ENCODE data around the gene PIWIL1.

PIWIL1 gene

GRCh38 chr12:130336723-130337487 lies 782 bp upstream of the PIWIL1 start:
- Histone ChIP-seq H3K27ac (ENCODE audit: low read length) (no peak overlapping the region), H3K4me1 (ENCODE audit: control insufficient read depth, insufficient read depth, low read length) (no peaks in the 10 kb centered on the region), H3K36me3 (ENCODE audit: control insufficient read depth in 2 of 2, insufficient read depth in 2 of 2, low read length in 2 of 2) (no peaks in the 10 kb centered on the region), H3K27me3 (ENCODE audit: control insufficient read depth in 1 of 2, insufficient read depth in 2 of 2, low read length in 2 of 2) (peaks cover 22 to 24% of the 10 kb centered on the region in 2 donors), H3K9ac (ENCODE audit: low read length in 2 of 2) (no peak overlapping the region), H3K4me3 (ENCODE audit: low read length in 2 of 2) (no peak overlapping the region), H3K9me3 (ENCODE audit: control insufficient read depth in 2 of 2, low read length in 2 of 2) (no peaks in the 10 kb centered on the region)

- Histone ChIP-seq H3K9ac (ENCODE audit: low read length in 2 of 2) (no peak overlapping the region), H3K36me3 (ENCODE audit: control insufficient read depth in 2 of 2, insufficient read depth in 2 of 2, low read length in 2 of 2) (no peaks in the 10 kb centered on the region), H3K9me3 (ENCODE audit: control insufficient read depth in 2 of 2, low read length in 2 of 2) (no peaks in the 10 kb centered on the region), H3K4me3 (ENCODE audit: low read length in 2 of 2) (no peak overlapping the region), H3K27ac (ENCODE audit: low read length) (no peak overlapping the region), H3K27me3 (ENCODE audit: control insufficient read depth in 1 of 2, insufficient read depth in 2 of 2, low read length in 2 of 2) (peaks cover 22% of the 10 kb centered on the region in 2 donors), H3K4me1 (ENCODE audit: control insufficient read depth, insufficient read depth, low read length) (no peaks in the 10 kb centered on the region)
Measured at GRCh38 chr12:130338794-130339601, 1.3 kb downstream of the PIWIL1 start.

- no peak overlapping the region for H3K9ac ChIP-seq (ENCODE audit: low read length in 2 of 2)
- H3K9me3 ChIP-seq (ENCODE audit: control insufficient read depth in 2 of 2, low read length in 2 of 2): no peaks in the 10 kb centered on the region
- no peak overlapping the region for H3K4me3 ChIP-seq (ENCODE audit: low read length in 2 of 2)
- no peaks in the 10 kb centered on the region for H3K4me1 ChIP-seq (ENCODE audit: control insufficient read depth, insufficient read depth, low read length)
- peaks cover 18% of the 10 kb centered on the region in 2 donors for H3K27me3 ChIP-seq (ENCODE audit: control insufficient read depth in 1 of 2, insufficient read depth in 2 of 2, low read length in 2 of 2)
- no peak overlapping the region for H3K27ac ChIP-seq (ENCODE audit: low read length)
- H3K36me3 ChIP-seq (ENCODE audit: control insufficient read depth in 2 of 2, insufficient read depth in 2 of 2, low read length in 2 of 2): no peaks in the 10 kb centered on the region
Measured at GRCh38 chr12:130339951-130340350, 2.3 kb downstream of the PIWIL1 start.

GRCh38 chr12:130342442-130342841 lies 4.8 kb downstream of the PIWIL1 start:
- Histone ChIP-seq H3K36me3 (ENCODE audit: control insufficient read depth in 2 of 2, insufficient read depth in 2 of 2, low read length in 2 of 2) (no peaks in the 10 kb centered on the region), H3K4me3 (ENCODE audit: low read length in 2 of 2) (no peak overlapping the region), H3K9me3 (ENCODE audit: control insufficient read depth in 2 of 2, low read length in 2 of 2) (no peaks in the 10 kb centered on the region), H3K9ac (ENCODE audit: low read length in 2 of 2) (no peak overlapping the region), H3K27me3 (ENCODE audit: control insufficient read depth in 1 of 2, insufficient read depth in 2 of 2, low read length in 2 of 2) (peaks cover 12 to 17% of the 10 kb centered on the region in 2 donors), H3K4me1 (ENCODE audit: control insufficient read depth, insufficient read depth, low read length) (no peaks in the 10 kb centered on the region), H3K27ac (ENCODE audit: low read length) (no peak overlapping the region)

- Histone ChIP-seq H3K27ac (ENCODE audit: low read length) (no peak overlapping the region), H3K27me3 (ENCODE audit: control insufficient read depth in 1 of 2, insufficient read depth in 2 of 2, low read length in 2 of 2) (peaks cover 12 to 17% of the 10 kb centered on the region in 2 donors), H3K9me3 (ENCODE audit: control insufficient read depth in 2 of 2, low read length in 2 of 2) (no peaks in the 10 kb centered on the region), H3K4me1 (ENCODE audit: control insufficient read depth, insufficient read depth, low read length) (no peaks in the 10 kb centered on the region), H3K9ac (ENCODE audit: low read length in 2 of 2) (no peak overlapping the region), H3K4me3 (ENCODE audit: low read length in 2 of 2) (no peak overlapping the region), H3K36me3 (ENCODE audit: control insufficient read depth in 2 of 2, insufficient read depth in 2 of 2, low read length in 2 of 2) (no peaks in the 10 kb centered on the region)
Measured at GRCh38 chr12:130342842-130343241, 5.2 kb downstream of the PIWIL1 start.

GRCh38 chr12:130344529-130344928 lies 6.8 kb downstream of the PIWIL1 start:
- H3K9ac ChIP-seq (ENCODE audit: low read length in 2 of 2): no peak overlapping the region
- no peaks in the 10 kb centered on the region for H3K36me3 ChIP-seq (ENCODE audit: control insufficient read depth in 2 of 2, insufficient read depth in 2 of 2, low read length in 2 of 2)
- peaks cover 8 to 13% of the 10 kb centered on the region in 2 donors for H3K27me3 ChIP-seq (ENCODE audit: control insufficient read depth in 1 of 2, insufficient read depth in 2 of 2, low read length in 2 of 2)
- no peaks in the 10 kb centered on the region for H3K9me3 ChIP-seq (ENCODE audit: control insufficient read depth in 2 of 2, low read length in 2 of 2)
- no peak overlapping the region for H3K4me3 ChIP-seq (ENCODE audit: low read length in 2 of 2)
- no peak overlapping the region for H3K27ac ChIP-seq (ENCODE audit: low read length)
- H3K4me1 ChIP-seq (ENCODE audit: control insufficient read depth, insufficient read depth, low read length): no peaks in the 10 kb centered on the region

- no peak overlapping the region for H3K4me3 ChIP-seq (ENCODE audit: low read length in 2 of 2)
- H3K9me3 ChIP-seq (ENCODE audit: control insufficient read depth in 2 of 2, low read length in 2 of 2): no peaks in the 10 kb centered on the region
- no peaks in the 10 kb centered on the region for H3K4me1 ChIP-seq (ENCODE audit: control insufficient read depth, insufficient read depth, low read length)
- no peak overlapping the region for H3K9ac ChIP-seq (ENCODE audit: low read length in 2 of 2)
- H3K27ac ChIP-seq (ENCODE audit: low read length): no peak overlapping the region
- H3K36me3 ChIP-seq (ENCODE audit: control insufficient read depth in 2 of 2, insufficient read depth in 2 of 2, low read length in 2 of 2): no peaks in the 10 kb centered on the region
- peaks cover 8% of the 10 kb centered on the region in 2 donors for H3K27me3 ChIP-seq (ENCODE audit: control insufficient read depth in 1 of 2, insufficient read depth in 2 of 2, low read length in 2 of 2)
Measured at GRCh38 chr12:130345292-130345691, 7.6 kb downstream of the PIWIL1 start.

GRCh38 chr12:130347588-130347987 lies 9.9 kb downstream of the PIWIL1 start:
- no peaks in the 10 kb centered on the region for H3K36me3 ChIP-seq (ENCODE audit: control insufficient read depth in 2 of 2, insufficient read depth in 2 of 2, low read length in 2 of 2)

GRCh38 chr12:130350715-130351114 lies 13.0 kb downstream of the PIWIL1 start:
- Histone ChIP-seq H3K36me3 (ENCODE audit: control insufficient read depth in 2 of 2, insufficient read depth in 2 of 2, low read length in 2 of 2) (no peaks in the 10 kb centered on the region), H3K27ac (ENCODE audit: low read length) (no peak overlapping the region), H3K4me1 (ENCODE audit: control insufficient read depth, insufficient read depth, low read length) (no peaks in the 10 kb centered on the region), H3K9me3 (ENCODE audit: control insufficient read depth in 2 of 2, low read length in 2 of 2) (peaks cover 0 to 2% of the 10 kb centered on the region in 2 donors), H3K4me3 (ENCODE audit: low read length in 2 of 2) (no peak overlapping the region), H3K27me3 (ENCODE audit: control insufficient read depth in 1 of 2, insufficient read depth in 2 of 2, low read length in 2 of 2) (peaks cover 4 to 6% of the 10 kb centered on the region in 2 donors), H3K9ac (ENCODE audit: low read length in 2 of 2) (no peak overlapping the region)

More at GRCh38 chr12:130347588-130347987, 9.9 kb downstream of the PIWIL1 start:
- H3K4me3 ChIP-seq (ENCODE audit: low read length in 2 of 2): no peak overlapping the region
- H3K9me3 ChIP-seq (ENCODE audit: control insufficient read depth in 2 of 2, low read length in 2 of 2): peaks cover 0 to 2% of the 10 kb centered on the region in 2 donors
- no peak overlapping the region for H3K27ac ChIP-seq (ENCODE audit: low read length)
- peaks cover 4 to 6% of the 10 kb centered on the region in 2 donors for H3K27me3 ChIP-seq (ENCODE audit: control insufficient read depth in 1 of 2, insufficient read depth in 2 of 2, low read length in 2 of 2)
- no peaks in the 10 kb centered on the region for H3K4me1 ChIP-seq (ENCODE audit: control insufficient read depth, insufficient read depth, low read length)
- no peak overlapping the region for H3K9ac ChIP-seq (ENCODE audit: low read length in 2 of 2)

GRCh38 chr12:130351326-130351725 lies 13.6 kb downstream of the PIWIL1 start:
- no peak overlapping the region for H3K27ac ChIP-seq (ENCODE audit: low read length)

More at GRCh38 chr12:130351326-130351725, 13.6 kb downstream of the PIWIL1 start:
- Histone ChIP-seq H3K4me1 (ENCODE audit: control insufficient read depth, insufficient read depth, low read length) (no peaks in the 10 kb centered on the region), H3K4me3 (ENCODE audit: low read length in 2 of 2) (no peak overlapping the region), H3K36me3 (ENCODE audit: control insufficient read depth in 2 of 2, insufficient read depth in 2 of 2, low read length in 2 of 2) (no peaks in the 10 kb centered on the region), H3K27me3 (ENCODE audit: control insufficient read depth in 1 of 2, insufficient read depth in 2 of 2, low read length in 2 of 2) (peaks cover 4 to 8% of the 10 kb centered on the region in 2 donors), H3K9me3 (ENCODE audit: control insufficient read depth in 2 of 2, low read length in 2 of 2) (peaks cover 0 to 2% of the 10 kb centered on the region in 2 donors), H3K9ac (ENCODE audit: low read length in 2 of 2) (no peak overlapping the region)

Measured in stomach smooth muscle (tissue), 2 donors.